HepG2 (cell line): ENCODE results near the gene SNX21. TPM values are rescaled to one million over a fixed set of nuclear protein-coding genes. Genes with fewer than 3 reads are reported as not detected.

ENCODE experiments used
- CEBPB ChIP-seq: IDR thresholded peaks from 2 replicates; pipeline ENCODE4 v1.6.1; 2011; ENCODE audit warnings: low read depth, low read length, improper control_type of control experiment, borderline replicate concordance
- EEA1 ChIP-seq: sonication (generic); formaldehyde crosslinking; IDR thresholded peaks from 2 replicates; pipeline ENCODE4 v1.5.1; 2020; ENCODE audit warnings: mild to moderate bottlenecking, missing genetic modification reagents, borderline replicate concordance
- FIP1L1 ChIP-seq: fragments of 200-400 bp; formaldehyde crosslinking; IDR thresholded peaks from 2 replicates; pipeline ENCODE4 v1.6.1; 2018; ENCODE audit warnings: low read depth, mild to moderate bottlenecking, low read length, moderate library complexity, borderline replicate concordance; ENCODE audit not compliant: insufficient read depth
- SMARCC2 ChIP-seq: fragments of 450-650 bp; IDR thresholded peaks from 2 replicates; pipeline ENCODE4 v1.6.1; 2017; ENCODE audit warnings: antibody characterized with exemption, mild to moderate bottlenecking
- USF2 ChIP-seq, 2 experiments: sonication (generic) in 1 of 2; formaldehyde crosslinking in 1 of 2; IDR thresholded peaks; 2 replicates each; pipeline versions ENCODE4 v1.5.1 to v1.6.1; 2011 to 2020; ENCODE audit warnings: borderline replicate concordance in 1 of 2, low read depth in 1 of 2, low read length in 1 of 2, mild to moderate bottlenecking in 1 of 2, missing genetic modification reagents in 1 of 2, moderate library complexity in 1 of 2
- ZBTB26 ChIP-seq: IDR thresholded peaks from 2 replicates; pipeline ENCODE4 v1.6.1; 2016; ENCODE audit warnings: missing compliant biosample characterization, missing genetic modification reagents, borderline replicate concordance
- ZBTB40 ChIP-seq, 2 experiments: fragments of 450-650 bp in 1 of 2; sonication (generic) in 1 of 2; formaldehyde crosslinking in 1 of 2; IDR thresholded peaks; 2 replicates each; pipeline versions ENCODE4 v1.6.1 to v1.8.0; 2016 to 2022; ENCODE audit warnings: antibody characterized with exemption in 1 of 2, mild to moderate bottlenecking in 1 of 2, missing genetic modification reagents in 1 of 2
- ZNF335 ChIP-seq: sonication (generic); formaldehyde crosslinking; IDR thresholded peaks from 2 replicates; pipeline ENCODE4 v1.4.0; 2020; ENCODE audit warnings: missing genetic modification reagents
- ZNF788 ChIP-seq: sonication (generic); formaldehyde crosslinking; IDR thresholded peaks from 2 replicates; pipeline ENCODE4 v1.5.0; 2020; ENCODE audit warnings: mild to moderate bottlenecking, missing genetic modification reagents, borderline replicate concordance
- polyA plus RNA-seq, 8 experiments: library from polyadenylated mRNA; depleted of rRNA in 3 of 8; stranded (reverse) in 7 of 8; unstranded in 1 of 8; fragments of >200 nt; fragmentation: Illumina TruSeq in 4 of 8; extraction: Trizol in 4 of 8; gene quantifications; 2 replicates each; pipeline versions ENCODE4 v1.2.1 to v1.2.3, GENCODE V29; 2011 to 2016; ENCODE audit warnings: low read depth in 4 of 8, missing spikeins in 1 of 8, mixed read lengths in 1 of 8; ENCODE audit not compliant: insufficient read depth in 1 of 8
- total RNA-seq, 5 experiments: library from RNA; depleted of rRNA; stranded (reverse); fragments of >200 nt; fragmentation: Illumina TruSeq; extraction: Trizol; gene quantifications; 2 replicates each; pipeline ENCODE4 v1.2.3, GENCODE V29; 2016; ENCODE audit warnings: low read depth in 1 of 5

SNX21 gene
- total and polyA plus RNA-seq, 2 of the 13 experiments (the other 11 are each of a cell fraction or from before 2014, with no cell fraction given): 7.7 to 12.8 TPM

GRCh38 chr20:45857114-45857881, 23.7 kb downstream of the SNX21 start, which contains the start of the genes ACOT8 and ZSWIM3 (continued):
- no peak for TF ChIP-seq USF2 (IDR thresholded peaks at IDR 0.05; ENCODE audit: low read depth, low read length)
- TF ChIP-seq USF2 (CRISPR knock-in tag; IDR thresholded peaks at IDR 0.05; ENCODE audit: borderline replicate concordance): no peak; the same call in 1 of the 2 replicates
- 0 out of 2 replicates have a peak, but pooled peaks have one; percentile 82 for TF ChIP-seq EEA1
- no peak for TF ChIP-seq CEBPB
- TF ChIP-seq ZBTB26 (CRISPR knock-in tag): peak; percentile 81; the same call in 1 of the 2 replicates
- peak; percentile 88 for TF ChIP-seq ZNF788 (CRISPR knock-in tag)
- TF ChIP-seq SMARCC2: no peak
- TF ChIP-seq FIP1L1: no peak
- TF ChIP-seq ZNF335: peak; percentile 86; the same call in 1 of the 2 replicates
- peak; percentile 95 for TF ChIP-seq ZBTB40 (IDR thresholded peaks at IDR 0.05)
- TF ChIP-seq ZBTB40 (CRISPR knock-in tag; IDR thresholded peaks at IDR 0.05): peak; percentile 58; the same call in 1 of the 2 replicates
